Measurements from ENCODE around the gene KRTAP10-11.
"Not testable (repeated sequence)": the region's sequence is repeated elsewhere in the genome, so short reads cannot be mapped to it uniquely, and the experiment has no call there.

GRCh38 chr21:44646366-44647221 lies at the start of gene KRTAP10-11:
- not testable (repeated sequence) for TF ChIP-seq CTCF (conservative IDR thresholded peaks at IDR 0.05; ENCODE audit: low read length); EZH2phosphoT487 (IDR thresholded peaks at IDR 0.05; ENCODE audit: borderline replicate concordance, low read depth, low read length)
